ENCODE measurements around the gene NBEAL2.

NBEAL2 gene

DNA sequence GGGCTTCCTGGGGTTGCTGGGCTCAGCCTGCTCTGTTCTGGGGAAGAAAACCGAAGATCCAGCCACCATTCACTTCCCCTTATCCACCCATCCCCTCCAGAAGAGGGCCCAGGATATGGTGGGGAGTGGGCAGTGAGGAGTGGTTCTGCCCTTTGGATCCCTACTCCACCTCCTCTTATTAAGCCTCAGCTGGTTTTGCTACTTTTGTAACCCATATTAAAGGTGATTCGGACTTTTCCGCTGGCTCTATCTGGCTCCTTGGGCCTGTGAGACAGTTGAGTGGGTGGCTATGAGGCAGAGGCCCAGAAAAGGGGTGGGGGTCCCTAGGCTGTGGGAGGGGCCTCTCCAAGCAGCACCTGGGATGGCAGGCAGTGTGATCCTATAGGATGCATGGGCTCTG is 33.8 kb downstream of the NBEAL2 start:
- no peak for DNase-seq (ENCODE audit: low read depth)
- no peak for TF ChIP-seq CTCF (IDR thresholded peaks at IDR 0.05; ENCODE audit: control insufficient read depth, extremely low read depth, insufficient read depth)
- no peak overlapping the region for H3K4me3 ChIP-seq (ENCODE audit: low read depth, low read length)

DNA sequence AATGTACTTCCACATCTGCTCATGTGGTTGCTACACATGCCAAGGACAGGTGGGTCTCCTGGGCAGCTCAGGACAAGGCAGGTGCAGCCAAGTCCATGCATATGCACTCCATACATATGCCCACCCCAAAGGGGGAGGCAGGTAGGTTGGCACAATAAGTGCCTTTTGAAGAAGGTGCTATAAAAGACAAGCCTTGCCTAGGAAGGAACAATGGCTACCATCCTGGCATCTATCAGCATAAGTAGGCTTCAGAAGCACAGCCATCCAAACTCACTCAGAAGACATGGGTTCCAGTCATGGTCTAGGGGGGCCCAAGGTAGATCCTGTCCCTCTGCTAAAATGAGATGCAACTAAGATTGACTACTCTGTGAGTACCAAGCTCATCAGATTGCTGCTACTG is 34.6 kb downstream of the NBEAL2 start:
- no peak for TF ChIP-seq CTCF (IDR thresholded peaks at IDR 0.05; ENCODE audit: control insufficient read depth, extremely low read depth, insufficient read depth)
- no peak overlapping the region for H3K4me3 ChIP-seq (ENCODE audit: low read depth, low read length)
- no peak for DNase-seq (ENCODE audit: low read depth)

- TF ChIP-seq CTCF (IDR thresholded peaks at IDR 0.05; ENCODE audit: control insufficient read depth, extremely low read depth, insufficient read depth): no peak
- no peak overlapping the region for H3K4me3 ChIP-seq (ENCODE audit: low read depth, low read length)
- DNase-seq (ENCODE audit: low read depth): no peak
Measured at GRCh38 chr3:47015151-47015550, 35.7 kb downstream of the NBEAL2 start.

GRCh38 chr3:47016086-47016933 is 36.8 kb downstream of the NBEAL2 start:
- TF ChIP-seq CTCF (IDR thresholded peaks at IDR 0.05; ENCODE audit: control insufficient read depth, extremely low read depth, insufficient read depth): no peak
- no peak overlapping the region for H3K4me3 ChIP-seq (ENCODE audit: low read depth, low read length)
- DNase-seq (ENCODE audit: low read depth): no peak

DNA sequence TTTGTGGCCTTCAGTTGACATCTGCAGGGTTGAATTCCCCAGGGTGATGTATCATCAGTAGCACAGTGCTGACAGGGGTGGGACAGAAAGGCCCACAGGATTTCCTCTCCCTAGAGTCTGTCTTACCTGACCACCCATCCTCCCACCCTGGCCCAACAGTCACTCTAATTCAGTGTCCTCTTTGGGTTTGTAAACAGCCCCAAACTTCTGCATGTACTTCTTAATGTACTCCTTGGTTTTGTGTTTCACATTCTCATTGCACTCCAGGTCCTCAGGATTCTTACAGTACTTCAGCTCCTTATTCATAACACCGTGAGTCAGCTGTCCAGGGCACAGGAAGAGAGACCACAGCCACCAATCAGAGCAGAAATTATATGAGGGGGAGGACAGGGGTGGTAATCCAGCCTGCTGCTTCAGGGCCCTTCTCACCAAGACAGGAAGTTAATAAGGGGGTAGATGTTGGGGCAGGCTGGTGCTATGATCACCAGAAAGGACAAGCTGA is 37.5 kb downstream of the NBEAL2 start:
- no peak for DNase-seq (ENCODE audit: low read depth)
- TF ChIP-seq CTCF (IDR thresholded peaks at IDR 0.05; ENCODE audit: control insufficient read depth, extremely low read depth, insufficient read depth): no peak
- H3K4me3 ChIP-seq (ENCODE audit: low read depth, low read length): no peak overlapping the region

GRCh38 chr3:47017504-47018268 is 38.2 kb downstream of the NBEAL2 start:
- TF ChIP-seq CTCF (IDR thresholded peaks at IDR 0.05; ENCODE audit: control insufficient read depth, extremely low read depth, insufficient read depth): no peak
- no peak for DNase-seq (ENCODE audit: low read depth)
- H3K4me3 ChIP-seq (ENCODE audit: low read depth, low read length): no peak overlapping the region

Data from LNCaP clone FGC (cell line).